ENCODE data around the gene SFRP2.

SFRP2 gene

DNA sequence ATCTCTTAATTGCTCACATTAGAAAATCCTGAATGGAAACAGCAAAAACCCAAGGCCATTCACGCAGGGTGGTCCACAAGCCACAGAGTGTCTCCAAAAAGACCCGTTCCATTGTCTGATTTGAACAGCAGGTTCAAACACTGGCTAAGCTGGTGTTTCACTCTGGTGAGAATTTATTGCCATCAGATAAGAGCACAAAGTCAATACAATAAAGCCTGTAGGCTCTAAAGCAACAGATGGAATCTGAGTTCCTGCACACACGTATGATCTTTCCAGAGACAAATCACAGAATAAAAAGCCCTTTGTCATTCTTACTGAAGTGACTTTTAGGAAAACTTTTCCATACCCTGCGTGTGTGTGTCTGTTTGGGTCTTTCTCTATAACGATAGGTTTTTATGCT, 5.1 kb upstream of the SFRP2 start:
- no peak for DNase-seq (ENCODE audit: low read depth in 3 of 3)

GRCh38 chr4:153792618-153793247, 3.9 kb upstream of the SFRP2 start:
- DNase-seq (ENCODE audit: low read depth in 3 of 3) = no peak

DNA sequence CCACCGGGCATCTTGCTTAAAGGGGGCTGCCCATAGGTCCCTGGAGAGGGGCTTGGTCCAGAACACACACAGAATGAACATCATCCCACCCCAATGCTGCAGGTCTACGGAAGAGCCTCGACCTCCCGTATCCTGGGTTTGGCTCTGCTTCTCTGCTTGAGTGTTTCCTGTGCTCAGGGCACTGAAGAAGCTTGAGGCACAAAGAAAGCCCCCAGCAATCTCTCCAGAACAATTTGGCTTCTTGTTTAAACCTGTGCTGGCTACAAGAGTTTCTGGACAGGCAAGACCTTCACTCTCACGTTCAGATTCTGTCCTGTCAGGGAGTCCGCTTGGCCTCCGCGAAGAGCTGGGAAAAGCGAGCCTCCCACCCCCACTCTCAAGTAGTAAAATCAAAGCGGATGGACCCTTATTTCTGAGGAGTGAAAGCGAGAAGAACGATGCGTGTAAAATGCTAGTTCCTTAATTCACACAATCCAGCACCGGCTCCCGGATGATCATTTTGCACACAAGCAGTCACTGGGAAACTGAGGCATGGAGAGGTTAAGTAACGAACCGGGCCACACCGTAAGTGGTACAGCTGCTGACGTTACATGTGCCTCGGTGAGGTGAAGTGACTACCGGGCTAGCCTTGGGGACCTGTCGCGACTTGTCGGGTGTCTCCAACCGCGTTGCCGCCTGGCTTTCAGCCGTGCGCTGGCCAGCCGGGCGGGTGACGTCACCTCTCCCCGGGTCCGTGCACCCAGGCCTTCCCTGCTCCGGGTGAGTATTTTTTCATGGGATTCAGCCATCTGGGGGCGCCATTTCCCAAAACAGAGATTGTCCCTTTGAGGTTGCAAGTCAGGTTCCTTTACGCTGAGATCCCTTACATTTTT, 3.1 kb upstream of the SFRP2 start:
- DNase-seq (ENCODE audit: low read depth in 3 of 3) = no peak

- no peak for DNase-seq (ENCODE audit: low read depth in 3 of 3)
Measured at GRCh38 chr4:153790962-153791551, 2.2 kb upstream of the SFRP2 start.

- no peak for DNase-seq (ENCODE audit: low read depth in 3 of 3)
Measured at GRCh38 chr4:153790500-153790865, 1.6 kb upstream of the SFRP2 start.

DNA sequence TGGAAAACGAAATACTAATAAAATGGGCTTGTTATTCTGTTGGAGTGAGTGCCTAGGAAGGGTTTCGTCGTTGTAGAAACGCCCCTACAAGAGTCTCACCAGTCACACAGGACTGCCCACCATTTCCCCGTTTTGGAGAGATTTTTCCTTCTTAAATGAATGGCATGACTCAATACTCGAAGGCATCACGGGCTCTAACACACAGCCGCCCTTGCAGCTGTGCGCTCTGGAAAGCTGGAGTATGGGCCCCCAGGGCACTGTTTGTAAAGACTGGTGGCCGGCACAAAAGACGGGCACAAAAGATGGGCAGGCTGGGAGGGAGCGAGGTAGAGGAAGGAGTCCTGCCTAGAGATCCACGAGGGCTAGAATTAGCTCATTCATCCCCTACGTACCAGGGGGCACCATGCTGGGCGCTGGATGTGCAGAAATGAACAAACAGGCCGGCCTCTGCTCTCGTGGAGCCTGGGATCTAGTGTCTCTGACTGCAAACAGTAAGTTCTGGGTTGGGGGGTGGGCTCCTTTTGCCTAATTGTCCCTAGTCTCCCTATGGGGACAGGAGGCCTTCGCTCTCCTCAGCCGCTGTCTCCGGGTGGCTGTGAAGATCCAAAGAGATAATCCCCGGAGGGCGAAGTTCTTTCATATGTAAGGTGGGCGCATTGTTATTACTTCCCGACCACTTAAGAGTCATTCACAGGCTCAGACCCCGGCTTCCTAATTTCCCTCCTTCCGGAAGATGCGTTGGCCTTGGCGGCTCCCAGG, 1.0 kb upstream of the SFRP2 start:
- no peak for DNase-seq (ENCODE audit: low read depth in 3 of 3)

- no peak for DNase-seq (ENCODE audit: low read depth in 3 of 3)
Measured at GRCh38 chr4:153788051-153788412, 851 bp downstream of the SFRP2 start.

GRCh38 chr4:153787575-153787974, 1.3 kb downstream of the SFRP2 start:
- no peak for DNase-seq (ENCODE audit: low read depth in 3 of 3)

DNA sequence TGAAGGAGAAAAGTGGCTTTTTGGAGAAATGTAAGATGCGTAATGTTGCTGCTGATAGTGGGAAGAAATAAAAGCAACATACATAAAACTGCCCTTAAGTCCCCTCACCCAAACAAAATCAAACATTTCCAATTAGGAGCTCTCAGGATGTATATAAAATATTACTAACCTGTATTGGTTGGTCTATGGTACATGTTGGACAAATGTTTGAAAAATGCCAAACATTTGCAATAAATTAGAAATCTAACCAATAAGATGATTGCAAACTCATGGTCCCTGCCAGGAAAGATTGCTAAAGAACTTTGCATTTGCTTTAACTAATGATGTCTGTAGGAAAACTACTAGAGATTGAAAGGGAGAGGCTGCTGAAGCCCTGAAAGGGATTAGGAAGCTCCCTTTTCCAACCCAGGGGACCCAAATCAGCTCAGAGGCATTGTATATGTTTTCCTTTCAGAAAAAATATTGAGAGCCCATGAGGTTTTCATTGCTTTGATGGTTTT, 1.8 kb downstream of the SFRP2 start:
- DNase-seq (ENCODE audit: low read depth in 3 of 3) = no peak

DNA sequence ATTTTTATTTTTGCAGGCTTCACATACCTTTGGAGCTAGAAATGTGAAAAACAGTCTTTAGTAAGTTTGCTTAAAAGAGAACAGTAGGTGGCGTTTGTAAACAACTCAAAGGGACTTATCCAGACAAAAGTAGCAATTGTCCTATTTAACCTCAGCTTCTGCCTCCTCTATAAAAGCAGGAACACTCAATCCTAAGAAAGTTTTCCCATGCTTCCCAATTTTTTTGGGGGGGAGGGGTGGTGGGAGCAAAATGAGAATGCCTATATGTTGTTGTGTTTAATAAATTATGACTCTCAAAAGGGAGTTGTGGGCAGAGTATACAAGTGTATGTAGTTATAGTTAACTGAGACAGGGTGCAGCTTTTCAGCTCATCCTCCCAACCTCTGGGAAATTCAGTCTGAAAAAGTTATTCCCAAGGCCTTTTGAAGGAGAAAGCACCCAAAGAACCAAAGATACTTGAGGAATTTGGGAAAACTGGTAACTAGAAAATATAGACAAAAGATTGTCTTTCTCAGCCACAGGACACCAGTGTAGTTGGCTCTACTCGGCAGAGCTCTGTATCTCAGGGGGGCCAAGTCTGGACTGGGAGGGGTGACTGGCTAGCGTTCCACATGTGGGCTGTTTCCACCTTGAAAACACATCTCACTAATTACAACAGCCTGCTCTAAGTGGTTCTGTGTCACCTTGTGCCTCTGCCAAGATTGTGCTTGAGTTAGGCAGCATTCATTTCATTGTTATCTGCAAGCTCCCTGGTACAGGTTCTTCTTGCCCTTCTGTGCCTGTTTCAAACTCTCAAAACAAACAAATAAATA, 2.8 kb downstream of the SFRP2 start:
- no peak for DNase-seq (ENCODE audit: low read depth in 3 of 3)

- DNase-seq (ENCODE audit: low read depth in 3 of 3) = no peak
Measured at GRCh38 chr4:153784166-153784699, 4.7 kb downstream of the SFRP2 start.

GRCh38 chr4:153782581-153782980, 6.3 kb downstream of the SFRP2 start:
- no peak for DNase-seq (ENCODE audit: low read depth in 3 of 3)

- no peak for DNase-seq (ENCODE audit: low read depth in 3 of 3)
Measured at GRCh38 chr4:153781717-153782416, 7.0 kb downstream of the SFRP2 start.

DNA sequence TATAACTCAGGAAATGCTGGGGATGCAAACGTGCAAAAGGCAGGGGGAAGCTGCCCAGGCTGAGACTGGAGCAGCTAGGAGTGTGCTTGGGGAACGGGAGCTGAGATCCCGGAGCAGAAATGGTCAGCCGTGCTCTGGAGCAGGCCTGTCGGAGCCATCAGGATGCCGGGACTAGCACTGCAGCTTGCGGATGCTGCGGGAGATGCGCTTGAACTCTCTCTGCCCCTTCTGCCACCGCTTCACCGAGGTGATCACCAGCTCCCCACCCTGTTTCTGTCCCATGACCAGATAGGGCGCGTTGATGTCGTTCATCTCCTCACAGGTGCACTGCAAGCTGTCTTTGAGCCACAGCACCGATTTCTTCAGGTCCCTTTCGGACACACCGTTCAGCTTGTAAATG, 7.6 kb downstream of the SFRP2 start:
- no peak for DNase-seq (ENCODE audit: low read depth in 3 of 3)

DNA sequence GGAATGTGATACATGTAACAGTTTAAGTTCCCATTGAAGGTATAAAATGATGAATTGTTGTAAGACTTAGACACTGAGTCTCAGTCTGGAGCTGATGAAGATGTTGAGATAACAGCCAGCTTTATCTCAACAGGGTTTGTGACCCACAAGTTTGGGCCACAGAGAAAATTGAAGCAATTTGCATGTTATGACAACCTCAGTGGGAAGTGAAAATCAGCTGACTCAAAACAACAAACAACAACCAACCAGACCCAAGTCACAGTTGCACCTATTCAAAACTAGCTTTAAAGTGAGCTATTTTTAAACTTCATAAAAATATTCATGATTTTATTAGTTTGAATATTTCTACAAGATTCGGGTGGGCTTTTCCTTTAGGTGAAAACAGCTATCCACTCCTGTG, 8.0 kb downstream of the SFRP2 start:
- no peak for DNase-seq (ENCODE audit: low read depth in 3 of 3)

DNA sequence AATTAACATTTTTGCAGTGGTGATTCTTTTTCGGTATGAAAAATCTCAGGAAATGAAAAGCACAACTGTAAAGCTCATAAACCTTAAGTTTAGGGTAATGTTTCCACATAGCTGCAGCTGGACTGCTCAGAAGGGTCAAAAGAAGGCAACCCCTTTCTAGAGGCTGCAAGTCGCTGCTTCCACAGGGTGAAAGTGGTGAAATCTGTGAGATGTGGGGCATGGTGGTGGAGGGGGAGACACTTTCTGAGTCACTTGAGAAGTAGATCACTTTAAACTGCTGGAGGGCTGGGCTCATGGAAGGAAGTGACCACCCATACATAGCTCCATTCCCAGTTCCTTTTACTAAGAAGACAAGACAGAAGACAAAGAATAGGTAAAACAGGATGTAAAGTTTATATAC, 8.7 kb downstream of the SFRP2 start:
- DNase-seq (ENCODE audit: low read depth in 3 of 3) = no peak

GRCh38 chr4:153778383-153778782, 10.5 kb downstream of the SFRP2 start:
- DNase-seq (ENCODE audit: low read depth in 3 of 3) = no peak

DNA sequence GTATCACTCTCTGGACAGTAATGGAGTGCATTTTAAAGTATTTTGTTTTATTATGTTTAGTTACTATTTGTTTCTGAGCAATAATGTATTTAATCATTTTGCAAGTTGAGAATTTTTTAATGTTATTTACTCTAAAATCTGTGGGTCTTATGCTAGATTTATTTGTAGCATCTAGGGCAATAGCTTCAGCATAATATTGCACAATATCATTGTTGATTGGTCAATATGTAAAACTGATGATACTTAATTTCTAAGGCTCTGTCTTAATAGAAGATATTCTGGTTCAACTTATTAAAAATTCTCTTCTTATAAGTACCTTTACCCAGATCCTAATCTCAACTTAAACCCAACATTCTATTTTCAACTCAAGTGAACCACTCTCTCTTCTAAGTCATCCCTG, 11.5 kb downstream of the SFRP2 start:
- DNase-seq (ENCODE audit: low read depth in 3 of 3) = no peak

- DNase-seq (ENCODE audit: low read depth in 3 of 3) = no peak
Measured at GRCh38 chr4:153776601-153777000, 12.3 kb downstream of the SFRP2 start.

- no peak for DNase-seq (ENCODE audit: low read depth in 3 of 3)
Measured at GRCh38 chr4:153773236-153773690, 15.6 kb downstream of the SFRP2 start.
